Coronary artery (tissue), 2 donors: Measurements from ENCODE around the gene SLC29A3.

ENCODE experiments used
- DNase-seq: peaks from one replicate; pipeline ENCODE4 v3.0.0-alpha.2; 2017; ENCODE audit warnings: low spot score
- H3K27ac ChIP-seq, 2 donors: fragments of 200-600 bp; sonication (generic); one replicate each; pipeline ENCODE4 v1.5.1; 2016 to 2019
- H3K4me3 ChIP-seq: fragments of 200-600 bp; sonication (generic); 2 replicates; pipeline ENCODE4 v1.5.1; 2016; ENCODE audit warnings: mild to moderate bottlenecking, moderate library complexity
- CTCF ChIP-seq: fragments of 200-600 bp; sonication (generic); IDR thresholded peaks from one replicate; pipeline ENCODE4 v1.5.1; 2019; ENCODE audit warnings: antibody characterized with exemption

The SLC29A3 gene

GRCh38 chr10:71402005-71402404 lies 82.9 kb downstream of the SLC29A3 start:
- H3K27ac ChIP-seq, result no peak overlapping the region
- DNase-seq, result no peak
- no peak for TF ChIP-seq CTCF
- no peak overlapping the region for H3K4me3 ChIP-seq

DNA sequence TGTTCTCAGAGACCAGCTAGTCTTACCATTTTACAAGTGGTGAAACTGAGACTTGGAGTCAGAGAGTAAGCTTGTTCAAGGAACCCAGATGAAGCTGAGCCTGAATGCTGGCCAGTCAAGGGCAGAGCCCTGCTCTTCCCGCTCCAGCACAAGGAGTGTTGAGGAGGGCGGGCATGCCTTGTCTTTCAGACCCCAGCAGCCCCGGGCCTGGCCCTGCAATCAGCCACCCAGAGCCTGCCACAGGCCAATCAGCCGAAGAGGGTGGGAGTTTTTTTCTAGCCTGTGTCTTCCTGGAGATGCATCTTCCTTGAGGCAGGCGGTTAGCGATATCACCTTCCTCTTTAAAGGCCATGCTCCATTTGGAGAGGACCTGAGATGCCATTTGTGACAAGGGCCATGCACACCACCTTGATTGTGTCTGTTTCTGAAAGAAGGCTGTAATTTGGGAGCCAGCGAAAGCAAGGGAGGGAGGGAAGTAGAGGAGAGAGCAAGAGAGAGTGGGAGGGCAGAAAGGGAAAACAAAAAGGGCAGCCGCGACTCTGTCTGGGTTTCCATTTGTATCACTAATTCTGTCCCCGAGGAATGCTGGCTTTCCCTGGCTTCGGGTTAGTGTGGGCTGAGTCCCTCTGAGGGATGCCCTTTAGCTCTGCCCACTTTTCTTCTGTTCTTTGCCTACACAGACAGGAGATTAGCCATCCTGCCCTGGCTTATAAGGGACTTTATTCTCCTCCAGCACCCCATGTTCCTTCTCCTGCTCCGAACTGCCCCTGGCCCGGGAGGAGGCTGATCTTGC lies 85.6 kb downstream of the SLC29A3 start:
- no peak for DNase-seq
- TF ChIP-seq CTCF, result no peak
- H3K27ac ChIP-seq, result no peak overlapping the region
- no peak overlapping the region for H3K4me3 ChIP-seq

- Histone ChIP-seq H3K4me3 (no peak overlapping the region), H3K27ac (no peak overlapping the region)
- TF ChIP-seq CTCF, result no peak
- DNase-seq, result no peak
Observed at GRCh38 chr10:71406878-71407277, 87.8 kb downstream of the SLC29A3 start.

- Histone ChIP-seq H3K4me3 (no peak overlapping the region), H3K27ac (no peak overlapping the region)
- DNase-seq, result no peak
- TF ChIP-seq CTCF, result no peak
Observed at GRCh38 chr10:71408436-71409225, 89.6 kb downstream of the SLC29A3 start.

DNA sequence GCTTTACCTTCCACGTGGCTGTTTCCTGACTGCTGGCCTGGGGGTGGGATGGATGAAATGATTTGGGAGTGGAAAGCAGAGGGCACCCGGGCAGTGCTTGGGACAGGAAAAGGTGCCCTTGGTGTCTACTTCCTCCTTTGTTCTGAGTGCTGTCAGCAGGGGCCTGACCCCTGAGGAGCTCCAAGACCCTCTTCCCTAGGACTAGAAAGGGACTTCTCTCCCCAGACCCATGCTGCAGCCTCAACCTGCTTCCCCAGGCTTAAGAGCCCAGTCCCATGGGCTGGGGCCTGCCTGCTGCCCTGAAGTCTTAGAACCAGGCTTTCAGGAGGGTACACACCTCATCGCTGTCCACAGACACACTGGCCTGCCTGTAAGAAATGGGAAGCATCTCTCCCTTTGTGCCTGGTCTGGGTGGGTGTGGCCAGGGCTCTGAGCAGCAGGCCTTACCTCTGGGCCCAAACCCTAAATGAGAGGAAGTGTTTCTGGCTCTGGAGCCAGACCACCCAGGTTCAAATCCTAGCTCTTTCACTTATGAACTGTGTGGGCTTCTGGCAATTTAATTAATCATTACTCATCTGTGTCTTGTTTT lies 90.6 kb downstream of the SLC29A3 start:
- TF ChIP-seq CTCF, result no peak
- DNase-seq, result no peak
- Histone ChIP-seq H3K4me3 (no peak overlapping the region), H3K27ac (no peak overlapping the region)
